ENCODE measurements around the gene ZNF407.

- TF ChIP-seq, protein P1, sequence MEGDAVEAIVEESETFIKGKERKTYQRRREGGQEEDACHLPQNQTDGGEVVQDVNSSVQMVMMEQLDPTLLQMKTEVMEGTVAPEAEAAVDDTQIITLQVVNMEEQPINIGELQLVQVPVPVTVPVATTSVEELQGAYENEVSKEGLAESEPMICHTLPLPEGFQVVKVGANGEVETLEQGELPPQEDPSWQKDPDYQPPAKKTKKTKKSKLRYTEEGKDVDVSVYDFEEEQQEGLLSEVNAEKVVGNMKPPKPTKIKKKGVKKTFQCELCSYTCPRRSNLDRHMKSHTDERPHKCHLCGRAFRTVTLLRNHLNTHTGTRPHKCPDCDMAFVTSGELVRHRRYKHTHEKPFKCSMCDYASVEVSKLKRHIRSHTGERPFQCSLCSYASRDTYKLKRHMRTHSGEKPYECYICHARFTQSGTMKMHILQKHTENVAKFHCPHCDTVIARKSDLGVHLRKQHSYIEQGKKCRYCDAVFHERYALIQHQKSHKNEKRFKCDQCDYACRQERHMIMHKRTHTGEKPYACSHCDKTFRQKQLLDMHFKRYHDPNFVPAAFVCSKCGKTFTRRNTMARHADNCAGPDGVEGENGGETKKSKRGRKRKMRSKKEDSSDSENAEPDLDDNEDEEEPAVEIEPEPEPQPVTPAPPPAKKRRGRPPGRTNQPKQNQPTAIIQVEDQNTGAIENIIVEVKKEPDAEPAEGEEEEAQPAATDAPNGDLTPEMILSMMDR (IDR thresholded peaks at IDR 0.05): no peak
- no peak for TF ChIP-seq POLR2A (IDR thresholded peaks at IDR 0.05)
Measured at GRCh38 chr18:74961596-74961995, 363.9 kb downstream of the ZNF407 start.

All from stomach (tissue), 4 donors.